Right renal cortex interstitium (tissue), 3 donors: Measurements from ENCODE around the gene AVP. TPM values are rescaled to one million over a fixed set of nuclear protein-coding genes. Genes with fewer than 3 reads are reported as not detected.

ENCODE experiments used
- DNase-seq, 3 donors: peaks; one replicate each; pipeline ENCODE4 v3.0.0-alpha.2; 2013; ENCODE audit warnings: low read depth in 3 of 3, low spot score in 2 of 3
- polyA plus RNA-seq, 3 donors: library from polyadenylated mRNA; unstranded; fragments of 120-200 nt; gene quantifications; one replicate each; pipeline ENCODE4 v1.2.1, GENCODE V29; 2013; ENCODE audit not compliant: insufficient read length in 3 of 3

Gene AVP
- polyA plus RNA-seq, 3 donors = not detected

- no peak for DNase-seq
Observed at GRCh38 chr20:3111507-3111906, 27.0 kb upstream of the AVP start.

GRCh38 chr20:3109350-3110302 is 25.1 kb upstream of the AVP start:
- DNase-seq = no peak

GRCh38 chr20:3107464-3108025 is 23.0 kb upstream of the AVP start:
- DNase-seq = no peak

- DNase-seq = no peak
Observed at GRCh38 chr20:3106658-3107463, 22.3 kb upstream of the AVP start.

GRCh38 chr20:3106185-3106584 is 21.7 kb upstream of the AVP start:
- DNase-seq = no peak

- DNase-seq = no peak
Observed at GRCh38 chr20:3105256-3106137, 21.0 kb upstream of the AVP start.

- no peak for DNase-seq
Observed at GRCh38 chr20:3103369-3104032, 19.0 kb upstream of the AVP start.

- DNase-seq = no peak
Observed at GRCh38 chr20:3102575-3103368, 18.2 kb upstream of the AVP start.

- no peak for DNase-seq
Observed at GRCh38 chr20:3101737-3102574, 17.4 kb upstream of the AVP start.

- no peak for DNase-seq
Observed at GRCh38 chr20:3101251-3101650, 16.7 kb upstream of the AVP start.

GRCh38 chr20:3100480-3100879 is 16.0 kb upstream of the AVP start:
- no peak for DNase-seq

GRCh38 chr20:3094848-3095629 is 10.5 kb upstream of the AVP start:
- DNase-seq = no peak

GRCh38 chr20:3093861-3094361 is 9.4 kb upstream of the AVP start:
- DNase-seq = no peak

- DNase-seq = no peak
Observed at GRCh38 chr20:3092611-3093379, 8.3 kb upstream of the AVP start.

GRCh38 chr20:3090565-3090964 is 6.0 kb upstream of the AVP start:
- no peak for DNase-seq

GRCh38 chr20:3088031-3088430 is 3.5 kb upstream of the AVP start:
- DNase-seq = no peak
